Cardiac muscle cell (in vitro differentiated cells and primary cell): ENCODE measurements around the gene MNX1. TPM values are rescaled to one million over a fixed set of nuclear protein-coding genes. Genes with fewer than 3 reads are reported as not detected.

Source experiments
- DNase-seq, 2 donors: peaks; one replicate each; pipeline versions ENCODE4 v3.0.0 to v3.0.0-alpha.2; 2010 to 2017; ENCODE audit warnings: low read depth in 1 of 2, low spot score in 1 of 2
- H3K27ac ChIP-seq: fragments of 200-600 bp; sonication (generic); 2 replicates; pipeline ENCODE4 v1.5.1; 2016
- H3K27me3 ChIP-seq: fragments of 200-600 bp; sonication (generic); 2 replicates; pipeline ENCODE4 v1.6.0; 2016; ENCODE audit warnings: control low read depth
- H3K36me3 ChIP-seq: fragments of 200-600 bp; sonication (generic); 2 replicates; pipeline ENCODE4 v1.5.1; 2016; ENCODE audit warnings: control low read depth
- H3K4me1 ChIP-seq: fragments of 200-600 bp; sonication (generic); 2 replicates; pipeline ENCODE4 v1.8.1; 2017; ENCODE audit warnings: low read depth, mild to moderate bottlenecking, mixed run types
- H3K4me3 ChIP-seq: fragments of 200-600 bp; sonication (generic); 2 replicates; pipeline ENCODE4 v1.5.1; 2016; ENCODE audit warnings: mild to moderate bottlenecking
- H3K9me3 ChIP-seq: fragments of 200-600 bp; sonication (generic); 2 replicates; pipeline ENCODE4 v1.5.1; 2017; ENCODE audit warnings: low read depth, mild to moderate bottlenecking, control low read depth
- polyA plus RNA-seq: library from polyadenylated mRNA; unstranded; fragments of >200 nt; fragmentation: Nextera tagmentation; extraction: Ambion mirVana; gene quantifications from 2 replicates; pipeline ENCODE4 v1.2.1, GENCODE V29; 2016
- total RNA-seq: library from RNA; depleted of rRNA; stranded (reverse); fragments of >200 nt; gene quantifications from 2 replicates; pipeline ENCODE4 v1.2.3, GENCODE V29; 2016
- TF ChIP-seq, protein P1 (sequence below): IDR thresholded peaks from 2 replicates; pipeline ENCODE4 v1.5.1; 2012; ENCODE audit warnings: low read depth, mild to moderate bottlenecking, low read length

The MNX1 gene
- total and polyA plus RNA-seq, 2 experiments from 2014 or later = 0.35 to 0.77 TPM

DNA sequence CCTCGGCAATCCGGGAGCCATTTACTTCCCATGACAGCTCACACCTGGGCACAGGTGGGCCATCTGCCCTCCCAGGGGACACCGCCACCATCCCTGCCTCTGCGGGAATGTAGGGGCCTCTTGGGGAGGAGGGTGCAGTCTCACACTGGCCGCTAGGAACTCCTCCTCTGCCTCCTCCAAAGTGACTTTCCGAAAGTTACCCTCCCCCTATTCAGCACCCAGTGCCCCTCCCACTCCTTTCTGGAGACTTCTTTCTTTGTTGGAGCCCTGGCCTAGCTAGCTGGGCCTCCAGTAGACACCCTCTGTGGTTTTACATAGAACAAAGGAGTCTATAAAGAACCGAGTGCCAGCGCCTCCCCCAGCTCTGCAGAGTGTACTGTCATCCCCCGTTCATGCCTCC is 45.8 kb upstream of the MNX1 start:
- H3K27ac ChIP-seq = no peak overlapping the region
- no peak for DNase-seq
- H3K4me3 ChIP-seq = no peak overlapping the region
- H3K36me3 ChIP-seq = no peaks in the 10 kb centered on the region
- no peaks in the 10 kb centered on the region for H3K4me1 ChIP-seq
- H3K9me3 ChIP-seq = no peaks in the 10 kb centered on the region
- TF ChIP-seq, protein P1, sequence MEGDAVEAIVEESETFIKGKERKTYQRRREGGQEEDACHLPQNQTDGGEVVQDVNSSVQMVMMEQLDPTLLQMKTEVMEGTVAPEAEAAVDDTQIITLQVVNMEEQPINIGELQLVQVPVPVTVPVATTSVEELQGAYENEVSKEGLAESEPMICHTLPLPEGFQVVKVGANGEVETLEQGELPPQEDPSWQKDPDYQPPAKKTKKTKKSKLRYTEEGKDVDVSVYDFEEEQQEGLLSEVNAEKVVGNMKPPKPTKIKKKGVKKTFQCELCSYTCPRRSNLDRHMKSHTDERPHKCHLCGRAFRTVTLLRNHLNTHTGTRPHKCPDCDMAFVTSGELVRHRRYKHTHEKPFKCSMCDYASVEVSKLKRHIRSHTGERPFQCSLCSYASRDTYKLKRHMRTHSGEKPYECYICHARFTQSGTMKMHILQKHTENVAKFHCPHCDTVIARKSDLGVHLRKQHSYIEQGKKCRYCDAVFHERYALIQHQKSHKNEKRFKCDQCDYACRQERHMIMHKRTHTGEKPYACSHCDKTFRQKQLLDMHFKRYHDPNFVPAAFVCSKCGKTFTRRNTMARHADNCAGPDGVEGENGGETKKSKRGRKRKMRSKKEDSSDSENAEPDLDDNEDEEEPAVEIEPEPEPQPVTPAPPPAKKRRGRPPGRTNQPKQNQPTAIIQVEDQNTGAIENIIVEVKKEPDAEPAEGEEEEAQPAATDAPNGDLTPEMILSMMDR = no peak
- no peaks in the 10 kb centered on the region for H3K27me3 ChIP-seq

DNA sequence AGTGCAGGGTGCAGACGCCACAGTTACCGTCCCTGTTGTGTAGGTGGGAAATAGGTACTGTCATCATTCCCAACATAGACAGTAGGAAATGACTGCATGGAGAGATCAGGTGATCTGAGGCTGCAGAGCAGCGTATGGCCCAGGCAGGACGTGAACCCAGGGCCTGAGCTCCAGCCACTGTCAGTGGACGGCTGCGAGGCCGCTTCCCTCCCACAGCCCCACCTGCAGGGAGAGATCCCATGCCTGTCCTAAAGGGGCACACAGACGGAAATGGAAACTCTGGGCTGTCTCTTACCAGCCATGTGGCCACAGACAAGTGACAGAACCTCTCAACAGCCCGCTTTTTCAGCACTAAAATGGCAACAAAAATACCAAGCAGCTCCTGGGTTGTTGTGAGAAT is 44.5 kb upstream of the MNX1 start:
- Histone ChIP-seq H3K27me3 (peaks cover 2% of the 10 kb centered on the region), H3K4me1 (no peaks in the 10 kb centered on the region), H3K9me3 (no peaks in the 10 kb centered on the region), H3K27ac (no peak overlapping the region), H3K36me3 (no peaks in the 10 kb centered on the region), H3K4me3 (no peak overlapping the region)
- TF ChIP-seq, protein P1 = no peak
- DNase-seq = no peak

DNA sequence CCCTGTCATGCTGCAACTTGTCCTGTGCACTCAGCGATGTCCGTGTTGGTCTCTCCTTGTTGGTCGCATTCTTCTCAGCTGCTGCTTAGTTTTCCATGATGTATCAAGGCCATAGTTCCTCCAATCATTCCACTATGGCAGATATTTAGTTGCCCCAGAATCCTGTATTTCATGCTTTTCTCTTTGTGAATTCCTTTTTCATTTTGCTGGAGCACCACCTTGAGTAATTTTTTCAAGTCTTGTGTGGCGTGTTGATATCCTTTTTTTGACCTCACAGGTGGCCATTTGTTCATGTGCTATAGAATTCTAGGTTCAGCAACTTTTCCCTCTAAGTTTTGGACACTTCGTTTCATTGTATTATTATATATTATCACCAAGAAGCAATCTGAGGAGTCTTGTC is 42.7 kb upstream of the MNX1 start:
- no peak for DNase-seq
- no peaks in the 10 kb centered on the region for H3K36me3 ChIP-seq
- H3K9me3 ChIP-seq = no peaks in the 10 kb centered on the region
- no peaks in the 10 kb centered on the region for H3K4me1 ChIP-seq
- H3K27me3 ChIP-seq = peaks cover 9% of the 10 kb centered on the region
- TF ChIP-seq, protein P1 = no peak
- H3K27ac ChIP-seq = no peak overlapping the region
- H3K4me3 ChIP-seq = no peak overlapping the region

DNA sequence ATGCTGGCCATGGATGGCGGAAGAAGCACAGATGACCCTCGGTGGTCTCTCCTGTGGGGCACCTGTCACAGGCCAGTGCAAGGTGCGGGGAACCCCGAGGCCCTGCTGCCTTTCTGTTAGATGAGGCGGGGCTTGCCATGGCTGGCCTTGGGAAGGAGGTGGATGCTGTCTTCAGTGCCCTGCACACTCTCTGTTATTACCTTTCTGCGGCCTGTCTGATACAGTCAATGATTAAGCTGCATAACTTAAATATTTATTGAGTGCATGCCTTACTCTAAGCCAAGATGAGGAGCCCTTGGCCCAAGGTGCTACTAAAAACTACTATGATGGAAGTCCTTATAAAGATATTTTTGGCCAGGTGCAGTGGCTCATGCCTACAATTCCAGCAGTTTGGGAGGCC is 36.7 kb upstream of the MNX1 start:
- Histone ChIP-seq H3K36me3 (no peaks in the 10 kb centered on the region), H3K9me3 (no peaks in the 10 kb centered on the region), H3K4me1 (no peaks in the 10 kb centered on the region), H3K27me3 (peaks cover 9% of the 10 kb centered on the region), H3K4me3 (no peak overlapping the region), H3K27ac (no peak overlapping the region)
- TF ChIP-seq, protein P1 = no peak
- DNase-seq = no peak

DNA sequence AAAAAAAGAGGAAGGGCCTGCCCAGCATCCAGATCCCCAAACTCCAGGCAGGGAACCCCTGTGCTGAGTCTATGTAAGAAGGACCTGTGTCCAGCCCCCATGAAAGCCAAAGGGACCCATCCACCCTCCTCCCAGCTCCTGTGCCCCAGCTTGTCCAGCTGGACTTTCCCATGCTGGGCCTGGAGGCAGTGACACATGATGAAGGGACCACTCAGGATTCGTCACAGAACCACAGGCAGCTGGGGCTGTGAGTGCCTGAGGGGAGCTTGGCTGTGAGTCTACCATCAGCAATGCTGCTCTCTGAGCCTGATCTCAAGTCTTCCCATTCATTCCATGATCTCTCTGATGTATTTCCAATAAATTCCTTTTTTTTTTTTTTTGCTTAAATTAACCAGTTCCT is 36.2 kb upstream of the MNX1 start:
- Histone ChIP-seq H3K4me3 (no peak overlapping the region), H3K36me3 (no peaks in the 10 kb centered on the region), H3K4me1 (no peaks in the 10 kb centered on the region), H3K27ac (no peak overlapping the region), H3K9me3 (no peaks in the 10 kb centered on the region), H3K27me3 (peaks cover 9% of the 10 kb centered on the region)
- TF ChIP-seq, protein P1 = no peak
- DNase-seq = no peak
